Mesenchymal stem cell (in vitro differentiated cells and primary cell): Measurements from ENCODE around the gene NRG2.

ENCODE experiments used
- DNase-seq: peaks from one replicate; pipeline ENCODE4 v3.0.0-alpha.2; 2013
- H2AFZ ChIP-seq: one replicate; pipeline ENCODE4 v1.6.1; 2013; ENCODE audit warnings: low read depth, mild to moderate bottlenecking, control low read depth, inconsistent platforms, low read length, moderate library complexity
- H2AK5ac ChIP-seq: 2 replicates; pipeline ENCODE4 v1.6.1; 2013; ENCODE audit warnings: low read length, moderate library complexity, mild to moderate bottlenecking, inconsistent platforms; ENCODE audit not compliant: severe bottlenecking
- H2BK120ac ChIP-seq: one replicate; pipeline ENCODE4 v1.6.1; 2013; ENCODE audit warnings: low read depth, mild to moderate bottlenecking, inconsistent platforms, low read length, moderate library complexity
- H2BK12ac ChIP-seq, 2 experiments: one replicate each; pipeline ENCODE4 v1.6.1; 2013; ENCODE audit warnings: inconsistent platforms in 2 of 2, low read length in 2 of 2, mild to moderate bottlenecking in 2 of 2, moderate library complexity in 2 of 2, control low read depth in 1 of 2
- H2BK15ac ChIP-seq: one replicate; pipeline ENCODE4 v1.6.1; 2013; ENCODE audit warnings: mild to moderate bottlenecking, low read depth, inconsistent platforms; ENCODE audit not compliant: poor library complexity, severe bottlenecking
- H2BK5ac ChIP-seq: 2 replicates; pipeline ENCODE4 v1.6.1; 2013; ENCODE audit warnings: low read depth, mild to moderate bottlenecking, low read length, control low read depth, inconsistent platforms; ENCODE audit not compliant: poor library complexity, severe bottlenecking
- H3K14ac ChIP-seq, 2 experiments: one replicate each; pipeline ENCODE4 v1.6.1; 2013; ENCODE audit warnings: inconsistent platforms in 2 of 2, low read length in 2 of 2, control low read depth in 1 of 2, mild to moderate bottlenecking in 1 of 2, moderate library complexity in 1 of 2
- H3K18ac ChIP-seq, 2 experiments: one replicate each; pipeline ENCODE4 v1.6.1; 2013; ENCODE audit warnings: inconsistent platforms in 2 of 2, low read length in 2 of 2, control low read depth in 1 of 2, low read depth in 1 of 2, mild to moderate bottlenecking in 1 of 2
- H3K23ac ChIP-seq, 2 experiments: one replicate each; pipeline ENCODE4 v1.6.1; 2013; ENCODE audit warnings: inconsistent platforms in 2 of 2, low read length in 2 of 2, mild to moderate bottlenecking in 2 of 2, moderate library complexity in 2 of 2, control low read depth in 1 of 2
- H3K27ac ChIP-seq: 2 replicates; pipeline ENCODE4 v1.5.1; 2013; ENCODE audit warnings: mild to moderate bottlenecking, moderate library complexity, low read length, control low read depth, inconsistent platforms; ENCODE audit not compliant: poor library complexity, severe bottlenecking
- H3K27me3 ChIP-seq, 2 experiments: 2 replicates each; pipeline versions ENCODE4 v1.6.1 to v1.7.0; 2013; ENCODE audit warnings: low read length in 2 of 2, mild to moderate bottlenecking in 2 of 2, moderate library complexity in 2 of 2, control low read depth in 1 of 2, inconsistent platforms in 1 of 2; ENCODE audit not compliant: control insufficient read depth in 1 of 2, insufficient read depth in 1 of 2
- H3K36me3 ChIP-seq, 2 experiments: 2 replicates each; pipeline versions ENCODE4 v1.6.1 to v1.7.0; 2013; ENCODE audit warnings: low read length in 2 of 2, control low read depth in 1 of 2, inconsistent platforms in 1 of 2, low read depth in 1 of 2, mild to moderate bottlenecking in 1 of 2; ENCODE audit not compliant: insufficient read depth in 2 of 2, control insufficient read depth in 1 of 2
- H3K4ac ChIP-seq, 2 experiments: one replicate each; pipeline ENCODE4 v1.6.1; 2013; ENCODE audit warnings: inconsistent platforms in 2 of 2, low read length in 2 of 2, mild to moderate bottlenecking in 2 of 2, moderate library complexity in 2 of 2, control low read depth in 1 of 2, low read depth in 1 of 2
- H3K4me1 ChIP-seq: 2 replicates; pipeline ENCODE4 v1.6.1; 2013; ENCODE audit warnings: low read depth, low read length, control low read depth; ENCODE audit not compliant: control insufficient read depth, insufficient read depth
- H3K4me2 ChIP-seq: 2 replicates; pipeline ENCODE4 v1.6.1; 2013; ENCODE audit warnings: low read length, mild to moderate bottlenecking, inconsistent platforms; ENCODE audit not compliant: poor library complexity, severe bottlenecking
- H3K4me3 ChIP-seq, 2 experiments: 2 replicates each; pipeline versions ENCODE4 v1.5.1 to v1.7.0; 2013; ENCODE audit warnings: low read length in 2 of 2, mild to moderate bottlenecking in 2 of 2, control low read depth in 1 of 2, low read depth in 1 of 2; ENCODE audit not compliant: insufficient read depth in 1 of 2
- H3K79me1 ChIP-seq: replicated peaks from 2 replicates; pipeline ENCODE4 v1.6.1; 2013; ENCODE audit warnings: mild to moderate bottlenecking, control low read depth, low read length, inconsistent platforms; ENCODE audit not compliant: poor library complexity, severe bottlenecking
- H3K9ac ChIP-seq: 2 replicates; pipeline ENCODE4 v1.7.0; 2013; ENCODE audit warnings: mild to moderate bottlenecking, low read length, moderate library complexity
- H3K9me3 ChIP-seq: 2 replicates; pipeline ENCODE4 v1.7.0; 2013; ENCODE audit warnings: mild to moderate bottlenecking, low read length; ENCODE audit not compliant: control insufficient read depth
- H4K8ac ChIP-seq: one replicate; pipeline ENCODE4 v1.6.1; 2013; ENCODE audit warnings: inconsistent platforms, mild to moderate bottlenecking, low read length, moderate library complexity
- H4K91ac ChIP-seq: one replicate; pipeline ENCODE4 v1.6.1; 2013; ENCODE audit warnings: mild to moderate bottlenecking, low read length, inconsistent platforms
- whole genome bisulfite sequencing: methylation state at CpG from one replicate; pipeline ENCODE4 v1.1.7; 2013; ENCODE audit warnings: mixed read lengths; 5-methylcytosine and 5-hydroxymethylcytosine counted together

The NRG2 gene

DNA sequence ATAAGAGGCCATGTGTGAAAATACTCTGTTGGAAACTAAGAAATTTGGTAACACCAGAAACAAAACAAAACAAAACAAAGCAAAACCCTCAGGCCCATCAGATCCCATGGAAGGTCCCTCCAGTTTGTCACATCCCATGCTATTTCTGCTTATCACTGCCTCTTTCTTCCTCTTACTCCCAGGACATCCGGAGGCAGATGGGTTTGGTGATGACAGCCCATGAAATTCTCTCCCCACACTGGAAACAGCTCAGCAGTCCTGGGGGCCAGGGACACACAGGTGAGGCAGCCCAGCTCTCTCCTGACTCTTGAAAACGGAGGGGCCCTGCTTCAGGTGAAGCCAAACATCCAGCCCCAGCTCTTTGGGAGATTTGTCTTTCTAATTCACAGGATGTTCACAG is 63.2 kb downstream of the NRG2 start:
- Histone ChIP-seq H2BK5ac (no peak overlapping the region), H3K18ac (no peak overlapping the region), H4K91ac (no peak overlapping the region), H2BK120ac (no peak overlapping the region), H2AFZ (no peak overlapping the region), H3K23ac (no peak overlapping the region), H3K36me3 (no peaks in the 10 kb centered on the region), H2AK5ac (no peak overlapping the region), H3K4ac (no peak overlapping the region), H2BK15ac (no peak overlapping the region), H3K14ac (no peak overlapping the region), H3K4me2 (no peak overlapping the region), H2BK12ac (no peak overlapping the region), H3K4me3 (no peak overlapping the region), H3K27me3 (peaks cover 0 to 52% of the 10 kb centered on the region in 2 experiments), H3K79me1 (no peaks in the 10 kb centered on the region), H3K27ac (no peak overlapping the region), H3K9ac (no peak overlapping the region), H4K8ac (no peak overlapping the region), H3K9me3 (no peaks in the 10 kb centered on the region), H3K4me1 (peaks cover 2% of the 10 kb centered on the region)
- 23% methylated on average over 2 of the region's 2 CpGs for WGBS
- no peak for DNase-seq

DNA sequence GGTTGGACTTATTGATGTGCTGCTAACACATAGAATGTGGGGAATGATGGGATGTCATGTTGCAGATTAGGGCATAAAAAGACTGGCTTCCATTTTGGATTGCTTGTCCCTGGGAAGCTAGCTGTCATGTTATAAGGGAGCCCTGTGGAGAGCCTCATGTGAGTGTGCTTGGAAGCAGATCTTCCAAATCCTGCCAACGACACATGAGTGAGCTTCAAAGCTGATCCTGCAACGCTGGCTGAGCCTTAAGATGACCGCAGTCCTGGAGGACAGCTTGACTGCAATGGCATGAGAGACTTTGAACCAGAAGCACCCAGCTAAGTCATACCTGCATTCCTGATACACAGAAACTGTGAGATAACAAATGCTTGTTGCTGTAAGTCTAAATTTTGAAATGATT is 63.6 kb downstream of the NRG2 start:
- H3K27me3 ChIP-seq: peaks cover 0 to 52% of the 10 kb centered on the region in 2 experiments
- H2AFZ ChIP-seq: no peak overlapping the region
- H3K27ac ChIP-seq: no peak overlapping the region
- H3K14ac ChIP-seq: no peak overlapping the region
- no peak overlapping the region for H3K18ac ChIP-seq
- H3K23ac ChIP-seq: no peak overlapping the region
- H2BK120ac ChIP-seq: no peak overlapping the region
- H3K4me3 ChIP-seq: no peak overlapping the region
- H2BK5ac ChIP-seq: no peak overlapping the region
- H3K9me3 ChIP-seq: no peaks in the 10 kb centered on the region
- no peak overlapping the region for H3K4ac ChIP-seq
- no peak overlapping the region for H2BK12ac ChIP-seq
- no peak for DNase-seq
- H3K79me1 ChIP-seq: no peaks in the 10 kb centered on the region
- H3K36me3 ChIP-seq: no peaks in the 10 kb centered on the region
- WGBS: 80% methylated on average over 3 of the region's 3 CpGs
- peaks cover 2% of the 10 kb centered on the region for H3K4me1 ChIP-seq
- H2AK5ac ChIP-seq: no peak overlapping the region
- no peak overlapping the region for H4K8ac ChIP-seq
- H3K9ac ChIP-seq: no peak overlapping the region
- H3K4me2 ChIP-seq: no peak overlapping the region
- H2BK15ac ChIP-seq: no peak overlapping the region
- no peak overlapping the region for H4K91ac ChIP-seq

DNA sequence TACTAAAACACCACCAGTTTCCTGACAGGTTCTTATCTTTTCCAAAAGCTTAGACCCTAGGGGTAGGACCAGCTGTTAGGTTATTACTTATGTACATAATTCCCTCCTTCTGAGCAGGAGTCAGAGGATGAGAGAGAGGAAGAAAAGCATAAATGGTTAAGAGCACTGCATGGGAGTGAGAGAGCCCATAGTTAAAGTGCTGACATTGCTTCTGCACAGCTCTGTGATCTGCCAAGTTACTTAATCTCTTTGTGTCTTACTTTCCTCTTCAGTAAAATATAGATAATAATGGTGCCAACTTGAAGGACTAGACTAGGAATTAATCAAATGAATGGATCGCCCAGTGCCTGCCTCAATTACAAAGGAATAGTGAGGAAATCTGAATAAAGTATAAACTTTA is 66.4 kb downstream of the NRG2 start:
- H3K4me1 ChIP-seq: no peaks in the 10 kb centered on the region
- no peak overlapping the region for H2BK15ac ChIP-seq
- no CpG with 5 or more reads among the region's 1 CpG for WGBS

DNA sequence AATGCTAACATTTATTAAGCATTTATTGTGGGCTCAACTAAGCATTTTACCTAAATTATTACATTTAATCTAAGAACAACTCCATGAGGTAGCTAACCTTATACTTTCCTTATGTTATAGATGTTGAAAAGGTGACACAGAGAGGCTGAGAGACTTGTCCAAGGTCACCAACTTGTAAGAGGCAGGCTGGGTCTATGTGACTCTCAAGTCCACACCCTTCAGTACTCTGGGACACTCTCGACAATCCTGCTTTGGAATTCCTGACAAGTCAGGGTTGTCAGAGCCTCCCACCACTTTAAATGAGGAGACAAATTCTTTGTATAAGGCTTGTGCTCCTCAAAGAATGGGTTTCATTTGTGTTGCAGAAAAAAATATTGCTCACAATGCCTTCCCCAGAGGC is 67.2 kb downstream of the NRG2 start:
- Histone ChIP-seq H3K36me3 (no peaks in the 10 kb centered on the region), H2BK120ac (no peak overlapping the region), H2AK5ac (no peak overlapping the region), H2AFZ (no peak overlapping the region), H3K9me3 (no peaks in the 10 kb centered on the region), H2BK12ac (no peak overlapping the region), H3K4me2 (no peak overlapping the region), H3K4ac (no peak overlapping the region), H3K27ac (no peak overlapping the region), H4K91ac (no peak overlapping the region), H2BK15ac (no peak overlapping the region), H3K4me3 (no peak overlapping the region), H3K9ac (no peak overlapping the region), H2BK5ac (no peak overlapping the region), H3K23ac (no peak overlapping the region), H3K4me1 (no peaks in the 10 kb centered on the region), H3K79me1 (no peaks in the 10 kb centered on the region), H3K18ac (no peak overlapping the region), H3K27me3 (peaks cover 0 to 33% of the 10 kb centered on the region in 2 experiments), H4K8ac (no peak overlapping the region), H3K14ac (no peak overlapping the region)
- no peak for DNase-seq
- no CpG with 5 or more reads among the region's 1 CpG for WGBS

More for the DNA sequence above, 66.4 kb downstream of the NRG2 start:
- Histone ChIP-seq H3K4ac (no peak overlapping the region), H2AFZ (no peak overlapping the region), H2BK120ac (no peak overlapping the region), H3K27ac (no peak overlapping the region), H3K27me3 (peaks cover 0 to 36% of the 10 kb centered on the region in 2 experiments), H3K4me3 (no peak overlapping the region), H3K14ac (no peak overlapping the region), H4K91ac (no peak overlapping the region), H2AK5ac (no peak overlapping the region), H3K4me2 (no peak overlapping the region), H3K9me3 (no peaks in the 10 kb centered on the region), H2BK5ac (no peak overlapping the region), H2BK12ac (no peak overlapping the region), H3K36me3 (no peaks in the 10 kb centered on the region), H3K79me1 (no peaks in the 10 kb centered on the region), H4K8ac (no peak overlapping the region), H3K9ac (no peak overlapping the region), H3K23ac (no peak overlapping the region), H3K18ac (no peak overlapping the region)
- DNase-seq: no peak
